Hepatocyte (in vitro differentiated cells): Measurements from ENCODE around the gene SLC26A11.

ENCODE experiments used
- EZH2 ChIP-seq: fragments of 200-600 bp; sonication (generic); IDR thresholded peaks from 2 replicates; pipeline ENCODE4 v1.6.1; 2016; ENCODE audit warnings: antibody characterized with exemption, mild to moderate bottlenecking, borderline replicate concordance
- EZH2phosphoT487 ChIP-seq: fragments of 200-600 bp; sonication (generic); IDR thresholded peaks from one replicate; pipeline ENCODE4 v1.6.1; 2018; ENCODE audit warnings: antibody characterized with exemption, mild to moderate bottlenecking, low read depth, moderate library complexity; ENCODE audit not compliant: unreplicated experiment, severe bottlenecking
- TF ChIP-seq, protein P1 (sequence below): fragments of 200-600 bp; sonication (generic); IDR thresholded peaks from 2 replicates; pipeline ENCODE4 v1.5.1; 2016; ENCODE audit warnings: antibody characterized with exemption, mild to moderate bottlenecking; ENCODE audit not compliant: poor library complexity

DNA sequence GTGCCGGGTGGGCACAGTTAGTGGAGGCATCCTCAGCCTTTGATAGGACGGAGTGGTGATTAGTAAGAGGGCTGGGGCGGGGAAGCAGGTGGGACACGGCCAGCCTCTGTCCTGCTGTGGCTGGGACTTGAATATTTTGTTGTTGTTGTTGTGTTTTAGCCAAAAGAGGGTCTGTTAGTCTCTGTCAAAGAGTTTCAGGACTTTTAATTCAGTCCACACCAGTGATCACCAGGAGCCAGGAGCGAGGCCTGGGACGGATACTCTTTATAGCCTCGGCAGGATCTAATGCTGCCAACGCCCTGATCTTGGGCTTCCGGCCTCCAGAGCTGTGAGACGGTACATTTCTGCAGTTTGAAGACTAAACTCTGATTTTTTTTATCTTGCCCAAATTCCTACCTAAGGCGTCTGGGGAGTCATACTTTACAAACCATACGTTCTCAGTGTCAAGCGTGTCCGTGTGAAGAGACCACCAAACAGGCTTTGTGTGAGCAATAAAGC is 37.5 kb downstream of the SLC26A11 start:
- TF ChIP-seq, protein P1, sequence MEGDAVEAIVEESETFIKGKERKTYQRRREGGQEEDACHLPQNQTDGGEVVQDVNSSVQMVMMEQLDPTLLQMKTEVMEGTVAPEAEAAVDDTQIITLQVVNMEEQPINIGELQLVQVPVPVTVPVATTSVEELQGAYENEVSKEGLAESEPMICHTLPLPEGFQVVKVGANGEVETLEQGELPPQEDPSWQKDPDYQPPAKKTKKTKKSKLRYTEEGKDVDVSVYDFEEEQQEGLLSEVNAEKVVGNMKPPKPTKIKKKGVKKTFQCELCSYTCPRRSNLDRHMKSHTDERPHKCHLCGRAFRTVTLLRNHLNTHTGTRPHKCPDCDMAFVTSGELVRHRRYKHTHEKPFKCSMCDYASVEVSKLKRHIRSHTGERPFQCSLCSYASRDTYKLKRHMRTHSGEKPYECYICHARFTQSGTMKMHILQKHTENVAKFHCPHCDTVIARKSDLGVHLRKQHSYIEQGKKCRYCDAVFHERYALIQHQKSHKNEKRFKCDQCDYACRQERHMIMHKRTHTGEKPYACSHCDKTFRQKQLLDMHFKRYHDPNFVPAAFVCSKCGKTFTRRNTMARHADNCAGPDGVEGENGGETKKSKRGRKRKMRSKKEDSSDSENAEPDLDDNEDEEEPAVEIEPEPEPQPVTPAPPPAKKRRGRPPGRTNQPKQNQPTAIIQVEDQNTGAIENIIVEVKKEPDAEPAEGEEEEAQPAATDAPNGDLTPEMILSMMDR: no peak
- TF ChIP-seq EZH2: no peak
- TF ChIP-seq EZH2phosphoT487: no peak
